ENCODE data around the gene ZNF695.

Gene ZNF695

GRCh38 chr1:246954126-246954525 is 53.7 kb downstream of the ZNF695 start:
- DNase-seq: no peak

GRCh38 chr1:246951413-246951812 is 56.4 kb downstream of the ZNF695 start:
- DNase-seq: no peak

- DNase-seq: no peak
These were observed 57.9 kb downstream of the ZNF695 start for GRCh38 chr1:246949956-246950355.

- DNase-seq: no peak
These were observed 60.6 kb downstream of the ZNF695 start for GRCh38 chr1:246947255-246947654.

- DNase-seq: no peak
These were observed 61.5 kb downstream of the ZNF695 start for GRCh38 chr1:246946366-246946765.

All from NCI-H1048 (cell line).